Endothelial cell of umbilical vein (primary cell): ENCODE data around the gene ACLY.

Source experiments
- CTCF ChIP-seq, 2 donors: IDR thresholded peaks; 1 replicate in 1 of 2; 2 replicates in 1 of 2; pipeline ENCODE4 v1.5.1; 2011; ENCODE audit warnings: low read length in 2 of 2, mild to moderate bottlenecking in 2 of 2, moderate library complexity in 2 of 2, control low read depth in 1 of 2, inconsistent platforms in 1 of 2, low read depth in 1 of 2; ENCODE audit not compliant: insufficient read depth in 1 of 2; ENCODE audit errors: extremely low read depth in 1 of 2
- EZH2 ChIP-seq: IDR thresholded peaks from 2 replicates; pipeline ENCODE4 v1.6.1; 2012; ENCODE audit warnings: borderline replicate concordance, low read depth, mild to moderate bottlenecking, moderate library complexity, low read length, inconsistent platforms; ENCODE audit not compliant: severe bottlenecking
- FOS ChIP-seq: IDR thresholded peaks from 2 replicates; pipeline ENCODE4 v1.6.1; 2011; ENCODE audit warnings: mild to moderate bottlenecking, low read length, moderate library complexity, borderline replicate concordance; ENCODE audit not compliant: insufficient read depth
- GATA2 ChIP-seq: IDR thresholded peaks from 2 replicates; pipeline ENCODE4 v1.7.0; 2011; ENCODE audit warnings: low read depth, mild to moderate bottlenecking, moderate library complexity, mixed read lengths, low read length; ENCODE audit not compliant: insufficient read length, insufficient read depth
- JUN ChIP-seq: IDR thresholded peaks from 2 replicates; pipeline ENCODE4 v1.6.1; 2011; ENCODE audit warnings: borderline replicate concordance, low read depth; ENCODE audit not compliant: insufficient read length, insufficient read depth
- MAX ChIP-seq: IDR thresholded peaks from 2 replicates; pipeline ENCODE4 v1.6.1; 2011; ENCODE audit not compliant: insufficient read depth, insufficient read length
- MYC ChIP-seq: IDR thresholded peaks from one replicate; pipeline ENCODE4 v1.6.1; 2011; ENCODE audit warnings: mild to moderate bottlenecking, low read depth, low read length
- POLR2A ChIP-seq: IDR thresholded peaks from 2 replicates; pipeline ENCODE4 v1.6.1; 2012; ENCODE audit warnings: low read depth, mild to moderate bottlenecking, control low read depth, low read length
- POLR2AphosphoS5 ChIP-seq: IDR thresholded peaks from 2 replicates; pipeline ENCODE4 v1.6.1; 2012; ENCODE audit warnings: low read depth, mild to moderate bottlenecking, control low read depth, low read length, moderate library complexity; ENCODE audit not compliant: insufficient read depth

- no peak for TF ChIP-seq CTCF (IDR thresholded peaks at IDR 0.05; ENCODE audit: extremely low read depth in 1 of 2, insufficient read depth in 1 of 2, low read depth in 1 of 2, low read length in 2 of 2)
- TF ChIP-seq POLR2AphosphoS5 = no peak
- TF ChIP-seq POLR2A = no peak
- no peak for TF ChIP-seq MYC
- TF ChIP-seq JUN = no peak
- no peak for TF ChIP-seq EZH2
- TF ChIP-seq FOS = no peak
- no peak for TF ChIP-seq MAX
- no peak for TF ChIP-seq GATA2
Observed at GRCh38 chr17:41894791-41895331, 23.9 kb downstream of the ACLY start.
